MM.1S (cell line): Measurements from ENCODE around the gene MINDY3.

ENCODE experiments used
- DNase-seq: peaks from one replicate; pipeline ENCODE4 v3.0.0-alpha.2; 2015
- H2AFZ ChIP-seq: fragments of 300-600 bp; sonication (generic); 2 replicates; pipeline ENCODE4 v1.6.0; 2016; ENCODE audit warnings: antibody characterized with exemption, low read length
- H3F3A ChIP-seq: fragments of 300-600 bp; sonication (generic); 2 replicates; pipeline ENCODE4 v1.6.1; 2016; ENCODE audit warnings: mild to moderate bottlenecking, antibody characterized with exemption, low read length, moderate library complexity, mixed read lengths; ENCODE audit not compliant: insufficient read depth
- H3K27ac ChIP-seq: fragments of 300-600 bp; sonication (generic); 2 replicates; pipeline ENCODE4 v1.5.1; 2016; ENCODE audit warnings: mild to moderate bottlenecking, low read length
- H3K27me3 ChIP-seq: fragments of 300-600 bp; sonication (generic); replicated peaks from 2 replicates; pipeline ENCODE4 v1.6.0; 2016; ENCODE audit warnings: low read length; ENCODE audit not compliant: insufficient read depth
- H3K36me3 ChIP-seq: fragments of 300-600 bp; sonication (generic); replicated peaks from 2 replicates; pipeline ENCODE4 v1.6.1; 2016; ENCODE audit warnings: mild to moderate bottlenecking, low read length, mixed read lengths; ENCODE audit not compliant: insufficient read depth
- H3K4me1 ChIP-seq: fragments of 300-600 bp; sonication (generic); 2 replicates; pipeline ENCODE4 v1.6.1; 2016; ENCODE audit warnings: low read length, mixed read lengths
- H3K4me2 ChIP-seq: fragments of 300-600 bp; sonication (generic); 2 replicates; pipeline ENCODE4 v1.6.0; 2016; ENCODE audit warnings: low read depth, low read length
- H3K4me3 ChIP-seq: fragments of 300-600 bp; sonication (generic); 2 replicates; pipeline ENCODE4 v1.5.1; 2016; ENCODE audit warnings: low read length, mixed read lengths
- H3K79me2 ChIP-seq: fragments of 300-600 bp; sonication (generic); 2 replicates; pipeline ENCODE4 v1.6.1; 2016; ENCODE audit warnings: mixed run types, low read length, mixed read lengths
- H3K9ac ChIP-seq: fragments of 300-600 bp; sonication (generic); 2 replicates; pipeline ENCODE4 v1.6.1; 2016; ENCODE audit warnings: low read length, mixed read lengths
- H3K9me2 ChIP-seq: fragments of 300-600 bp; sonication (generic); replicated peaks from 2 replicates; pipeline ENCODE4 v1.6.1; 2016; ENCODE audit warnings: mild to moderate bottlenecking, low read length, mixed read lengths; ENCODE audit not compliant: insufficient read depth
- H3K9me3 ChIP-seq: fragments of 300-600 bp; sonication (generic); replicated peaks from 2 replicates; pipeline ENCODE4 v1.6.1; 2016; ENCODE audit warnings: mild to moderate bottlenecking, low read length, mixed read lengths; ENCODE audit not compliant: insufficient read depth
- H4K20me1 ChIP-seq: fragments of 300-600 bp; sonication (generic); 2 replicates; pipeline ENCODE4 v1.6.1; 2016; ENCODE audit warnings: mild to moderate bottlenecking, low read length, moderate library complexity, mixed read lengths; ENCODE audit not compliant: insufficient read depth
- EZH2 ChIP-seq: fragments of 300-600 bp; sonication (generic); optimal IDR thresholded peaks from 2 replicates; pipeline ENCODE3; 2017; ENCODE audit warnings: low read depth, mild to moderate bottlenecking, antibody characterized with exemption, low read length, mixed read lengths
- EZH2phosphoT487 ChIP-seq: fragments of 300-600 bp; sonication (generic); IDR thresholded peaks from 2 replicates; pipeline ENCODE4 v1.6.1; 2018; ENCODE audit warnings: antibody characterized with exemption, low read length
- TF ChIP-seq, protein P1 (sequence below): fragments of 300-600 bp; sonication (generic); IDR thresholded peaks from 2 replicates; pipeline ENCODE4 v1.5.1; 2016; ENCODE audit warnings: antibody characterized with exemption, low read length, mixed read lengths

The MINDY3 gene

GRCh38 chr10:15738270-15738925 lies 121.9 kb downstream of the MINDY3 start:
- DNase-seq: no peak
- Histone ChIP-seq H2AFZ (no peak overlapping the region), H3K4me3 (no peak overlapping the region), H3F3A (no peaks in the 10 kb centered on the region), H4K20me1 (no peaks in the 10 kb centered on the region), H3K9me3 (no peaks in the 10 kb centered on the region), H3K27ac (no peak overlapping the region), H3K4me1 (no peaks in the 10 kb centered on the region), H3K4me2 (no peak overlapping the region), H3K9ac (no peak overlapping the region), H3K27me3 (no peaks in the 10 kb centered on the region), H3K9me2 (no peaks in the 10 kb centered on the region), H3K79me2 (no peaks in the 10 kb centered on the region), H3K36me3 (no peaks in the 10 kb centered on the region)
- TF ChIP-seq EZH2phosphoT487: no peak
- TF ChIP-seq, protein P1, sequence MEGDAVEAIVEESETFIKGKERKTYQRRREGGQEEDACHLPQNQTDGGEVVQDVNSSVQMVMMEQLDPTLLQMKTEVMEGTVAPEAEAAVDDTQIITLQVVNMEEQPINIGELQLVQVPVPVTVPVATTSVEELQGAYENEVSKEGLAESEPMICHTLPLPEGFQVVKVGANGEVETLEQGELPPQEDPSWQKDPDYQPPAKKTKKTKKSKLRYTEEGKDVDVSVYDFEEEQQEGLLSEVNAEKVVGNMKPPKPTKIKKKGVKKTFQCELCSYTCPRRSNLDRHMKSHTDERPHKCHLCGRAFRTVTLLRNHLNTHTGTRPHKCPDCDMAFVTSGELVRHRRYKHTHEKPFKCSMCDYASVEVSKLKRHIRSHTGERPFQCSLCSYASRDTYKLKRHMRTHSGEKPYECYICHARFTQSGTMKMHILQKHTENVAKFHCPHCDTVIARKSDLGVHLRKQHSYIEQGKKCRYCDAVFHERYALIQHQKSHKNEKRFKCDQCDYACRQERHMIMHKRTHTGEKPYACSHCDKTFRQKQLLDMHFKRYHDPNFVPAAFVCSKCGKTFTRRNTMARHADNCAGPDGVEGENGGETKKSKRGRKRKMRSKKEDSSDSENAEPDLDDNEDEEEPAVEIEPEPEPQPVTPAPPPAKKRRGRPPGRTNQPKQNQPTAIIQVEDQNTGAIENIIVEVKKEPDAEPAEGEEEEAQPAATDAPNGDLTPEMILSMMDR: no peak
- no peak for TF ChIP-seq EZH2

DNA sequence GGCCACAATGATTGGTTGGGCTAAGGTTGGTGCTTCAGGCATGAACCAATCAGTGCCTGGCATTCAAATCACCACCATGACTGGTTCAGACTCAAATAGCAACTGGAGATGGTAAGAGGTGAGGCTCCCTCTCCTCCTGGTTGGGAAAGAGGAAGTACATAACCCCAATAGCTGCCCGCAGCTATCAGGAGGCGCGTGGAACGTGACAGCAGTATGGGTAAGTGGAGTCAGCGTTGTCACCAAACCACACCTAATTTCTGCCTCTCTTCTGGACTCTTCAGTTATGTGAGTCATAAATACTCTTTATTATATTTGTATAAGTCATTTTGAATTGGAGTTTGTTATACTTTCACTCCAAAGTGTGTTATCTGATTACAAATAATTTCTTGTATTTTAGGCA lies 122.7 kb downstream of the MINDY3 start:
- no peaks in the 10 kb centered on the region for H3K27me3 ChIP-seq
- no peak overlapping the region for H3K4me2 ChIP-seq
- H3F3A ChIP-seq: no peaks in the 10 kb centered on the region
- H2AFZ ChIP-seq: no peak overlapping the region
- TF ChIP-seq EZH2phosphoT487: no peak
- no peak for TF ChIP-seq EZH2
- TF ChIP-seq, protein P1: no peak
- H3K27ac ChIP-seq: no peak overlapping the region
- no peaks in the 10 kb centered on the region for H3K4me1 ChIP-seq
- H3K79me2 ChIP-seq: no peaks in the 10 kb centered on the region
- H3K9me3 ChIP-seq: no peaks in the 10 kb centered on the region
- H4K20me1 ChIP-seq: no peaks in the 10 kb centered on the region
- H3K9me2 ChIP-seq: no peaks in the 10 kb centered on the region
- DNase-seq: no peak
- H3K9ac ChIP-seq: no peak overlapping the region
- H3K4me3 ChIP-seq: no peak overlapping the region
- no peaks in the 10 kb centered on the region for H3K36me3 ChIP-seq

GRCh38 chr10:15735763-15736162 lies 124.5 kb downstream of the MINDY3 start:
- Histone ChIP-seq H2AFZ (no peak overlapping the region), H3K4me1 (no peaks in the 10 kb centered on the region), H3K9me2 (no peaks in the 10 kb centered on the region), H3K27me3 (no peaks in the 10 kb centered on the region), H4K20me1 (no peaks in the 10 kb centered on the region), H3K4me3 (no peak overlapping the region), H3K9ac (no peak overlapping the region), H3K36me3 (no peaks in the 10 kb centered on the region), H3K4me2 (no peak overlapping the region), H3K27ac (no peak overlapping the region), H3K79me2 (no peaks in the 10 kb centered on the region), H3F3A (no peaks in the 10 kb centered on the region), H3K9me3 (no peaks in the 10 kb centered on the region)
- no peak for TF ChIP-seq EZH2
- TF ChIP-seq, protein P1: no peak
- no peak for TF ChIP-seq EZH2phosphoT487
- no peak for DNase-seq
